GM19328 (cell line): ENCODE data around the gene ARHGAP25.

Source experiments
- ATAC-seq: cut with Tn5 transposase; IDR thresholded peaks from one replicate; pipeline ENCODE4 v1.9.1; 2021; ENCODE audit warnings: mild to moderate bottlenecking, moderate library complexity; ENCODE audit not compliant: unreplicated experiment

Gene ARHGAP25, protein sequence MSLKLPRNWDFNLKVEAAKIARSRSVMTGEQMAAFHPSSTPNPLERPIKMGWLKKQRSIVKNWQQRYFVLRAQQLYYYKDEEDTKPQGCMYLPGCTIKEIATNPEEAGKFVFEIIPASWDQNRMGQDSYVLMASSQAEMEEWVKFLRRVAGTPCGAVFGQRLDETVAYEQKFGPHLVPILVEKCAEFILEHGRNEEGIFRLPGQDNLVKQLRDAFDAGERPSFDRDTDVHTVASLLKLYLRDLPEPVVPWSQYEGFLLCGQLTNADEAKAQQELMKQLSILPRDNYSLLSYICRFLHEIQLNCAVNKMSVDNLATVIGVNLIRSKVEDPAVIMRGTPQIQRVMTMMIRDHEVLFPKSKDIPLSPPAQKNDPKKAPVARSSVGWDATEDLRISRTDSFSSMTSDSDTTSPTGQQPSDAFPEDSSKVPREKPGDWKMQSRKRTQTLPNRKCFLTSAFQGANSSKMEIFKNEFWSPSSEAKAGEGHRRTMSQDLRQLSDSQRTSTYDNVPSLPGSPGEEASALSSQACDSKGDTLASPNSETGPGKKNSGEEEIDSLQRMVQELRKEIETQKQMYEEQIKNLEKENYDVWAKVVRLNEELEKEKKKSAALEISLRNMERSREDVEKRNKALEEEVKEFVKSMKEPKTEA

DNA sequence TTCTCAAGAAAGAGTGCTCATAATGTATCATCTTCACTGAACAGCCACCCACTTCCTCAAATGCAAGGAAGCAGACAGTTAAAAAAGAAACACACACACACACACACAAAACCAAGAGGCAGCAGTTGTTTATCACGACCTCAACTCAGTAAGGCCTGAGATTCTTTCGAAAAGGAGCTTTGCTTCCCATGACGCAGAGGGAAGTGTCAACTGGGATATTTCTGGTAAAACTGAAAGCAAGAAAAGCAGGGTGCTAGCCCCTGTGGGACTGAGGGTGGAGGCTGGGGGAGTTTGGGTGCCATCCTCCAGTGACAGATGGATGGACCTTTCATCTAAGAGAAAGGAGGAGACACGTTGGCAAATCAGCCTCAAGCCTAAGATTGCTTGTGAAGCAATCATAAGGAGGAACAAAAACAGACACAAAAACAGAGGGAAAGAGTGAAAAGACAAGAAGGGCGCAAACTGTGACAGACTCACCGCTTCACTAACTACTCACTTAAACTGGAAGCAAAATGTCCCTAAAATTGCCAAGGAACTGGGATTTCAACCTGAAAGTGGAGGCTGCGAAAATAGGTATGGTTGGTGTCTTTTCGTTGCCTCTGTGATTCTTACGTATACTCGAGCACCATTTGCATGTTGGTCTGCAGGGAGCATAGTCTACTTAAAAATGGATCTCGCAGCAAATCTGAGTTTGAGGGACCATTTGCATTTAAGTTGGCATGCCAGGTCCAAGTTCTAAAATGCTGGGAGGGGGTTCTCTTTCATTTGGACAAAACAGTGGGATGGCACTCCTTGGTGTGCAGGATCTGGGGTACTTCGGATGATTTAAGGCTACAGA lies at the start of gene ARHGAP25:
ARHGAP25 (plus strand) TSS at position 124 of the 838 bp plus-strand sequence; CDS start at position 513, 389 bp downstream.
- peak; percentile 50 for ATAC-seq

DNA sequence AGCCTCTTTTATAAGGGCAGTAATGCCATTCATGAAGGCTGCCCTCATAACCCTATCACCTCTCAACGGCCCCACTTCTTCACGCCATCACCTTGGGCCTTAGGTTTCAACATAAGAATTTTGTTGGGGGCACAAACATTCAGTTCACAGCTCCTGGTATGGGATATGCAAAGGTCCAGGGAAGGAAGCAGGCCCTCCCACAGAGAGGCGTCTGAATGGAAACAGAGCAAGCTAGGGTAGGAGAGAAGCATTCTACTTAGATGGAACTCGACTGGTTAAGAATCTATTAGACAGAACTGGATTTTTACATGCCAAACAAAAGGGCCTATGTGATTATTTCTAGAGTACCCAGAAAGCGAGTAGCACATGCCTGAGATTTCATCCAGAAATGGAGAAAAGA lies 48.4 kb upstream of the ARHGAP25 start:
- ATAC-seq = no peak

DNA sequence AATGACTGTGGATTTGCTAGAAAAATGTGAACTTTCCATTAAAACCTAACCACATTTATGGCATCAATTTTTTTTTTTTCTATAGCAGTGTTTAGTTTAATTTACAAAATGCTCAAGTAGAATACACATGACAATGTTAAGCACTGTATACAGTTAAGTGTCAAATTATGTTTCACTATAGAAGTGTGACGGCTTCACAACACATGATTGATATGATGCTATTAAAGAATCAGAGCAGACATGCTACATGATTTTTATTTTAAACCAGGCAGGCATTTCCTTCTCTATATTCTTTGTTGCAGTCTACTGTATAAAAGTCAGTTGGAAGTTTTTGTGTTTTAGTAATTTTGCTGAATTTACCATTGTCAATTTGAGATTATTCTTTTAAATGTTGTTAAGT lies 47.6 kb upstream of the ARHGAP25 start:
- no peak for ATAC-seq

DNA sequence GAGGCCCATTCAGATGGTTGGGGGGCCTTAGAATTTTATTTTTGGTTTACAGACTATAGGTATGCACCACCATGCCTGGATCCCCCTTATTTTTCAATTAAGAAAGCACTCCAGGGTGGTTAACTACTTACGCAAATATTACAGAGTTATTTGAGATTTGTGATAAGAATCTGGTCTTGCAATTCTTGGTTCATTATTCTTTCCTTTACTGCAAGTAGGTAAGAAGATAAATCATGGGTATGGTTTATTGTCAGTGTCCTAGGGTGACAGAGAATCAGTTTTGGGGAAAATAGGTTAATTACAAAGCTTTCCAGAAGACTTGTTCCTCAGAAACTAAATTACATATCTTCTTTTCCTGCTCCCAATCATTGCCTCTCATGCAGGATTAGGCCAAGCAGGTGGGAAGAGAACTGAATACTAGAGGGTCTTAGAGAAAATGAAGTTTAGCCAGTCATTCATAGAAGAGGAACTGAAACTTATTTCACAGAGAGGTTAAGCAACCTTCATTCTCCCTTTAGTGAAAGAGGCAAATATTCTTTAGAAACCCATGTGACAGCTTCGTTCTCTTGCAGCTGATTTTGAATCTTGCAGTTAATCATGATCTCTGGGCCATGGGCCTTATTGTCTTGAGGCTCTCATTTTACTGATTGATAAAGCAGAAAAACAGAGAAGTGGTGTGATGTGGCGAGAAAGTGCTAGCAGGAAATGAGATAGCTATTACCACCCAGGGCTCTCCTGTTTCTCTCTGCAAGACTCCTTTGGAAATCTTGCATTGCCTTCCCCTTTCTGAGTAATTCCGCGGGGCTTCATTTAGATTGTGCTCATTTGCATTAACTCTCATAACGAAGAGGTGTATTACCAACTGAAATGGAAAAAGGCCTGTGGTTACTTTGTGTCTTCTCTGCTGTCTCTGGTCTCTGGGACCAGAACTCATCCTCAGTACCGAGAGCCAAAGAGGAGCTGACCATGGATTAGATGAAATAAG lies 44.8 kb upstream of the ARHGAP25 start:
- ATAC-seq = peak; percentile 87

DNA sequence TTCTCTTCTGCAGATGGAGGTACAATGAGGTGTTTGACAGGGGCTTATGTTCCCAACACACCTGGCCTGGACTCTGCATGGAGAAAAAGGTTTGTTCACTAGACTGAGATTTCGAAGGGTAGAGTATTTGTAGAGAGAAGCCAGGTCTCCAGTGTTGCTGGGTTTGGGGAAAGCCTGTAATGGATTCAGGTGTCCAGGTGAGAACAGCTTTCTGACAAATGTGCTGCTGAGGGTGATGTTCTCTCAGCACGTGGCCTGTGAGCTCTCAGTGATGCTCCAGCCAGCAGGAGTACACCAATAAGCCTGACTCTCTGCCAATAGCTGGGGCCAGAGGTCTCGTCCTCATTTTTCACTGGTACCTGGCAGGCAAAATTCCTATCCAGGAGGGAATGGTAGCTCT lies 43.8 kb upstream of the ARHGAP25 start:
- ATAC-seq = no peak

DNA sequence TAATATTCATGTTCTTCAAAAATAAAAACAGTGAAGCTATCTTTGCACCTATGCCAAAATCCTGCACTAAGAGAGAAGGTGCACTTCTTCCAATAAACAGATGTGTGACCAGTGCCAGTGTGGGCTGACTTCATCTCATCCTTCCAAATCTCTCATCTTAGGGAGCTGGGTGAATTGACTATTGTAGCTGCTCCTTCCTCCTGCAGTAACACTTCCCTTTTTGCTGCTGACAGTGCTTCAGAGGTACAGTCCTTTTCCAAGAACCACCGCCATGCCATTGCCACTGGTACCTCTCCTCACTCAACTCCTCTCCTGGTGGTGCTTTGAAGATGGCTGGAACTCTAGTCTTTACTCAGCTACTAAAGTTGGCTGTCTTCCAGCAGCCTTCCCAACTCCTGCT lies 42.1 kb upstream of the ARHGAP25 start:
- ATAC-seq = no peak

DNA sequence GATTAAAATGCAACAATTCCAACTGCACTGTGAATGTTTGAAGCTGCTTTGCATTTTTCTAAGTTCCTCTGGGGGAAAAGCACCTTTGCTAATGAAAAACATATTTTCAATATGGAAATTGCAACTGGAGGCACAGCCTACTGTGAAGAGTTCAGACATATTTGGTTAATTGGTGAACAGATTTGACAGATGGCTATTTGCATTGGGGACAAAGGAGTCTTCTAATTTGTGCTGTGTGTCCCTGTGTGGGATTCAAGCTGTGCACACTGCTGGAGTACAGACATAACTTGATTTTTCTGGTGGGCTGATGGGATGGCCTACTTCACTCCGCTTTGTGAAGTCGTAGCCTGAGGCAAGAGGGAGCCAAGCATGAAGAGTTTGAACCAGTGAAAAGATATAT lies 40.7 kb upstream of the ARHGAP25 start:
- ATAC-seq = no peak

DNA sequence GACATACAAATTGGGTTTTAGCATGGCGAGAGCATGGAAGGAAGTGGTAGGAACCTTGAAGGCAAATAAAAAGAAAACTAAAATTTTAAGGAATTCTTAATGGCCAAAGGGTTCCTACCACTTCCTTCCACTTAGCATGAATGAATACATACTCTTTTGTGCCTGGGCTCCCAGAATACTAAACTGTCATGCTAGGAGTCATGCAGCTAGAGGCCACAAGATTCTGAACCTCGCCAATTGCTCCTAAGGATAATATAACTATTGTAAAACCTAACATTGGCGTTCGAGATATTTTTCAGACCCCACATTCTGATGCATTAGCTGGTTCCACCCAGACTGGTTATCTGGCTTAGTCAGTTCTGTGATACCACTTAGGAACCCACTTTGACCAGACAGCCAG lies 38.6 kb upstream of the ARHGAP25 start:
- no peak for ATAC-seq

DNA sequence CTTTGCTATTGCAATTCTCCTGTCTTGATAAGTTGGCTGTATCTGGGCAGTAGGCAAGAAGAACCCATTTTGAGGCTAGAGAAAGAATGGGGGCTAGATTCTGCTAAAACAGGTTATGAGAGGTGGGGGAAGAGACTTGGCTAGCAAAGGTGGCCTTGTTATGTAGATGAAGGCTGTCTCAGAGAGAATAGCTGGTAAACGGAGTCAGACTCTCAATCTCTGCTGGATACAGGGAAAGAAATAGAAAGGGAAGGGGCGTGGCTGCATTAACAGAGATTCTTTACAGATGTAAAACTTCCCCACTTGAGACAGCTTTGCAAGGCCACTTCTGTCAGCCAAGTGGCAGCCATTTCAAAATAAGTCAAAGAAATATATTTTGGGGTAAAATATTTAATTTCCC lies 38.1 kb upstream of the ARHGAP25 start:
- ATAC-seq = no peak

DNA sequence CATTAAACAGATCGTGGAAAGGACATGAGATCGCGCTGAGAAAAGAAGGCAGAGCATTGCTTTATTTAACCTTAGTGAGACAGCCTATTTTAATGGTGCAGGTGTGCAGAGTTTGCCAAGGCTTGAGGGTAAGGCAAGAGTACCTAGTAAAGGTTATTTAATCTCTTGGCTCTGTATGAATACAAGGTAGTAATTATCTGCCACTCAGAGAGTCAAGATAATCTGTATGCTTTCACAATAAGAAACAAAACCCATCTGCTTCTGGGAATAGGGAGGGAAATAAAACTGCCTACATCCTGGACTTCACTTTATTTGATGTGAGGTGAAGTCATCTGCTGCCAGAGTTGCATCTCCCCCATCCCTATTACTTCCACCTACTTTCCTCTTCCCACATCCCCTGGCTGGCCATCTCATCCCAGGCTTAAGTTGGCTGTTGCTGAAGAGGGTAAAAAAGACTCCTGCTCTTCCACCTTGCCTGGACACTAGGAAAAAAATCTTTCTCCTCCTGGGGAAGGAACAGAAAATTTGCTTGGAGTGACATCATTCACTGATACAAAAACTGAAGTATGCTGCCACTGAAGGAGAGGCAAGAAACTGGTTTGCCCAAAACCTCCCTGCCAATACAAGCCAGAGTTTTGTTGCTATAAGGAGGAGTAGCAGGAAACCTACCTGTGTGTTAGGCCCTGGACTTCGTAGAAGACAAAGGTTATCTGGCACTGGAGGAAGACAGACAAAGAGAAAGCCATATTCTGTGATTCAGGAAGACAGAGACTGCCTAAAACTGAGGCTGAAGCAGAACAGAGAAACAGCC lies 35.8 kb upstream of the ARHGAP25 start:
- ATAC-seq = no peak

DNA sequence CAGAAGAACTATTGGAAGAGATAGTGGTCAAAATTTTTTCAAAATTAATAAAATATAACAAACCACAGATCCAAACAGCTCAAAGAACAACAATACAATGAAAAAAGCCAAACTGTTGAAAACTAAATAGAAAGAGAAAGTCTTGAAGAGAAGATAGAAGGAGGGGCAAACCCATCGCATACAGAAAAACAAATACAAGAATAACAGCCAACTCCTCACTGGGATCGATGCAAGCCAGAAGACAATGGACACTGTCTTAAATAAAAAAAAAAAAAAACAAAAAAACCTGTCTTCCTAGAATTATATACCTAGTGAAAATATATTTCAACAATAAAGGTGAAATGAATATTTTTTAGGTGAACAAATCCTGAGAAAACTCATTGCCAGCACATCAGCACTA lies 34.1 kb upstream of the ARHGAP25 start:
- no peak for ATAC-seq

DNA sequence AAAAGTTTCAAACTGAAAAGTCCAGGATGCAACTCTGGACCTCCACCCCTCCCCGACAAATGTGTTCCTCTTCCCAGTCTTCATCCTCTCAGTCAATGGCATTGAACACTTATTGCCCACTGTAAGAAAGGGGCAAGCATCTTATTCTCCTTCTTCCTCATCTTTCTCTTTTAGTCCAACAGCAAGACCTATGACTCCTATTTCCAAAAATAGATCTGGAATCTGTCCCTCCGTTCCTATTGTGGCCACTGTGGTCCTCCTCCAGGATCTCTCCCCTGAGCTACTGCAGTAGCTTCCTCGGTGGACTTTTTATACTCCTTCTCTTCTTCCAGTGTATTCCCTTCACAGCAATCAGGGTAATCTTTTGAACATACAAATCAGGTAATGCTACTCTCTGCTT lies 28.0 kb upstream of the ARHGAP25 start:
- no peak for ATAC-seq

DNA sequence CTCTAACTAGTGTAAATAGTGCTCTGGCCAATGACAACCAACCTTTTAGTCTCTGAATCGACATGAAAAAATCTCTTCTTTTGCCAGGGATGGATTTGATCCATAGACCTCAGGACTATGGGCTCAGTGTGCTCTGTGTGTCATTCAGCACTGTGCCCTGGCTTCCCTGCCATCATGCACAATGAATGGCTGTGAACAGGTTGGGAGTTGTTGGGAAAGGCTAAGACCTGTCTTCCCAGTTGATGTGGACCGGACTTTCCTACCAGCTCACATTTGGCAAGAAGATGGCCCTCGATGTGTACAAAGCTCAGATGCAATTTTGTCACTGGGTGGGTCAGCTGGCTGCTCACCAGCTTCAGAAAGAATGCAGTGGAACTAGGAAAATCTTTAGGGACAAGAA lies 26.0 kb upstream of the ARHGAP25 start:
- no peak for ATAC-seq

DNA sequence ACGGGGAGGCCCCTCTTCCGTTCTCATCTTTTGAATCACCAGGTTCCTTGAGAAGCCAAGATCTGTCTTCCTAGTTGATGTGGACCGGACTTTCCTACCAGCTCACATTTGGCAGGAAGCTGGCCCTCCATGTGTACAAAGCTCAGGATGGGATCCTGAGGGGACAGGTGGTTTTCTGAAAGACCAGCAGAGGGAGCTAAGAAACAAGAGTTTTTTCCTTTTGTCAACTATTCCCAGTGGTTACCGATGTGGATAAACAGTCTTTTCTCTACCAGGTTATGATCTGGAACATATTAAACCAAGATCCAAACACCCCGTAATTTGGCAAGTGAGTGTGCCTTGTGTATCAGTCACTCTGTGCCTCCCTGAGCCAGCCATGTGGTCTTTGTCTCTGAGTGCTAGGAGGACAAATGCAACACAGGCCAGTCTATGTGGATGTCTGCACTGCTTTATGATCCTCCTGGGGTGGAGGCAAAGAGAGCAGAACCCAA lies 25.1 kb upstream of the ARHGAP25 start:
- no peak for ATAC-seq

DNA sequence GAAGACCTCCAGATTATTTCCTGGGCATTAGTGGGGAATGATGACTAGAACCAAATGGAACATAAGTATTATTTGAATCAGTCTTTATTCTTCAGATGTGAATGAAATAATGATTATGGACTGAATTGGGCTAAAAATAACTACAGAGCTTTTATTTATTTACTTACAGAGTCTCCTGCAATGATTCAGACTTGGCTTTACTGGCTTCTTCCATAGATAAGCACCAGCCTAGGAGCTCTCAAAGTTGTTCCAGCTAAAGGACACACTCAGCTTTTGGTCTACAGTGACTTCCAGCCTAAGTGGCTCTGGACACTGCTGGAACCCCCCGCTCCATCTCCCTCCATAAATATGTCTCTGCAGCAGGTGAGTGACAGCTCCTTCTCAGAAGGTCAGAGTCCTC lies 24.3 kb upstream of the ARHGAP25 start:
- no peak for ATAC-seq

DNA sequence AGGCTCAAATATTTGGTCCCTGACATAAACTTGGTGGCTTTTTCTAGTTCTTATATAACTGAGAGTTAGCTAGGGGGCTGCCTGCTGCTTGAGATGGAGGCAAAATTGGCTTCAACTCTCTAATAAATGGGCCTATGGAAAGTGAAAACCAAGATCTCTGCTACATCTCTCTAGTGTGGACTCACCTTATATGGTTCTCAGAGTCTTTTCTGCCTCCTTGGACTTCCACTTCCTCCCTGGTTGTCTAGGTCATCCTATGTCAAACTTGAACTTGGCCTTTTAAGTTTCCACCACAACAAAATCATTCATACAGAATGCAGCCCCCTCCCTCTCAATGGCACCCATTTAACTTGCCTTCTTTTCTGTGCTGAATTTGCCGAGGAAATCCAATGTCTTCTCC lies 23.9 kb upstream of the ARHGAP25 start:
- no peak for ATAC-seq

DNA sequence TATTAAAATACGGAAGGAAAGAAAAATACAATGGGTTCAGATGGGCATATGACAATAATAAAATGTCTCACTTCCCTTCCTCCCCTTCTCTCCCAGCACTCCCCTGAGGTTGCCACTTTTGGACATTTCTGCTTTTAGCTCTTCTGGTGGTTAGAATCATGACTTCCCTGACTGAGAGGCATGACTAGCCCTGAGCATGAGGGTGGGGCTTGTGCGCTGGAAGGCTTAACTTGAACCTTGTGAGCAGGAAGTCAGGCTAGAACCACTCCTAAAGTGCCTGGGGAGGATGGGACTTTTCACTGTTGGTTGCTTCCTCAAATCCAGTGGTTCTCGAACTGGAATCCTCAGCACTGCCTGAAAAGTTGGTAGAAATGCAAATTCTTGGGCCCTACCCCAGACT lies 19.7 kb upstream of the ARHGAP25 start:
- peak; percentile 76 for ATAC-seq

DNA sequence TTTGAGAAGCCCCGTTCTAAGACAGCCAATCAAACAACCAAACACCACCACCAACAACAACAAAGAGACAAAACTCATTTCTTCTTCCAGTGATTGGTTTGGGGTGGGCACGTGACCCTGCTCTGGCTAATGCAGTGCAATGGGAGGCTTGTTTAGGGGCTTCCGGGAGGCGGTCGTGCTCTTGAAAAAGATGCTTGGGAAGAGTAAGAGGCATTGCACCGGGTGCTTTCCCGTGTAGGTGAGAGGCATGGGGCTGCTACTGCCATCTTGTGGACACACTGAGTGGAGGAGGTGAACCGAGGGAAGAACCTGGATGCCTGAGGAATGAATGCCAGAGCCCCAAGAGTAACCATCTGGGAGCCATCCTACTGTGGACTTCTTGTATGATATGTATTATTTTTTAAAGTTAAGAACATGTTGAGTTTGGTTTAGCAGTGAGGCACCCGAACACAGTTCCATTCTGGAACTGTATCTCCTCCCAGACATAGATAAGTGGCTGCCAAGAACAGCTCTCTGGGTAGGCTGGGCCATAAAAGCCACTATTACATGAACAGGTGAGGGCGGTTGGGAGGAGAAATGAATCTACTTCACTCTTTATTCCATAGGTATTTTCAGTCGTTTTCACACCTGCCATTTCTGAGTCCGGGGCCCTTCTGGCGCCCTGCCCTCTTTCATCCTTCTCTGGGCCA lies 19.1 kb upstream of the ARHGAP25 start:
- ATAC-seq = peak; percentile 60
